ENCODE results near the gene LTBP1.

GRCh38 chr2:33011941-33012340 lies 65.2 kb downstream of the LTBP1 start:
- TF ChIP-seq CTCF (IDR thresholded peaks at IDR 0.05; ENCODE audit: insufficient read depth, low read depth, low read length) = no peak
- no peak for TF ChIP-seq EZH2 (IDR thresholded peaks at IDR 0.05; ENCODE audit: insufficient read depth, low read length)

All from astrocyte (in vitro differentiated cells and primary cell).